ENCODE data around the gene PROKR2.

PROKR2 gene

DNA sequence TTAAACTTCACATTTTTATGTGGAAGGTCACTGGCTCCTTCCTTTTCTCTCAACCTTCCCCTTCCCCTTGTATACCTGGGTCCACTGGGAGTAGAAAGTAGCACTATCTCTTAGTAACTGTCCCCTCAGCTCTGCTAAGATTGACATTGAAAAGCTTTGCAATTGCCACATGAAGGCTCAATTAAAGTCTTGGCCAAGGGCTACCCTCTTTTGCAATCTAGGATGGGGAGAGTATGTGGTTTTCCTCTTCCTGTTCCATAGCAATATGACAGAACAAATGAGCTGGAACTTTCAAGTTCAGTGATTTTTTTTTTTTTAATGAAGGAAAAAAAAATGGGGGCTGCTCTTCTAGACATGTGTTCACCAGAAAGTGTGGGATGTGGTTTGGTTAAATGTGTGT is 37.1 kb downstream of the PROKR2 start:
- DNase-seq = no peak

DNA sequence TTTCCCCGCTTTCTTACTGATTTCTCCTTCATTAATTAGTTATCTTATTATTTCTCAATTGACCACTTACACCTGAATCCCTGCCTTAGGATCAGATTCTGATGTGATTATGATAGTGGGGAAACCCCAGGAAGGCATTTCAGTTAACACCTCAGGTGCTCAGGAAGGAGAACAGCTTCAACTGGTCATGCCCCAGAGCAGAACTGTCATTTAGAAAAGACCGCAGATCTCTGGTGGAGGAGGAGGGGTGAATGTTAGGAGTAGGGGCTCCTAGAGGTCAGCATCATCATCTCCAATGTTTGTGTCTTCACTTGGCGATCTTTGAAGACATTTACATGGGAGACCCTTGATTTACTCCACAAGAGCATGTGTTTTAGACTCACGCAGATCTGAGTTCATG is 44.5 kb downstream of the PROKR2 start:
- no peak for DNase-seq

DNA sequence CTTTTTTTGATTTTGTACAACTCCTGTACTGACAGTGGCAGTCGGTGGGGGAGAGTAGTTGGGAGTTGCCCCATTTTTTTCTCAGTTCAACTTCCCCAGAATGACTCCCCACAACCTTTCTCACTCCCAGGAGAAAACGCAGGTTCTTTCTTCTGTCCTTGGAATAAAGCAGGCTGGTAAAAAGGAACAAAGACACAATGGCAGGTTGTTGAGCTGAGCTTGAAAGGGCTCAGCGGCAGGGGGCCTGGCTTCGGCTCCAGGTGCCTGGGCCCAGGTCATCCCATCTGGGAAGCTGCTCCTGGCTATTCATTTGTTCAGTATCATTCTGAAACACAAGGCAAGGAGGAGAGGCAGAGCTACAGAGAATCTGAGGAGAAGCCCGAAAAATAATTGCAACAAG is 46.2 kb downstream of the PROKR2 start:
- no peak for DNase-seq

DNA sequence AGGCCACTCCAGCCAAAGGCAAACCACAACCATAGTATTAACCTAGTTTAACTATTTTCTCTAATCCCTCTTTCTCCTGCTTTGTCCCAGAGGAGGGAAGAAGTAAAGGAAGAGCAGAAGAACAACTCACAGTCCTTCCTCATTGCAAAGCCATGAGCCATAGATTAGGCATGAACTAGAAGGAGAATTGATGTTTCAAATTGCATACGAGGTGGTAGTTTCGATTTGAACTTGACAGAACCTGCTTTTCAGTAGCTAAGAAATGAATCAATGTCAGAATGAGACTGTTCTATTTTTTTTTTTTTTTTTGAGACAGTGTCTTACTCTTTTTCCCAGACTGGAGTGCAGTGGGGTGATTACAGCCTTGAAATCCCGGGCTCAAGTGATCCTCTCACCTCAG is 48.3 kb downstream of the PROKR2 start:
- no peak for DNase-seq

DNA sequence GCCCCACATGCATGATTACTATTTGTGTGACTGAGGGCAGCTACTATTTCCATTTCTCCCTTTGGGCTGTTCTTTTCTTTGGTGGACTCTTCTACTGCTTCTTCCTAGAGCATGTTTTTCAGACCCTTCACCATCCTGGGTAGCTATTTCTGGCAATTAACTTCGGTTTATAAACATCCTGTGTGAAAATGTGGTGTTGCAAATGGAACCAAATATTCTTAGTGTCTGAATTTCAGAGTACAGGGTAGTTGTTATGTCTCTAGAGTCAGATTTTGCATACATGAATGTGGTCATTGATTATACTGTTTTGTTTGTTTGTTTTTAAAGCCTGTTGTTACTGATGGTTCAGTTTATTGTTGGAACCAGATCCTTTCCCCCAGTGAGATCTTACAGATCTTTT is 49.7 kb downstream of the PROKR2 start:
- DNase-seq = no peak
